Choroid plexus epithelial cell (primary cell): ENCODE results near the gene SPATA2.
"Not testable (repeated sequence)": the region's sequence is repeated elsewhere in the genome, so short reads cannot be mapped to it uniquely, and the experiment has no call there.

ENCODE experiments used
- DNase-seq: peaks from one replicate; pipeline ENCODE4 v3.0.0-alpha.2; 2010; ENCODE audit warnings: low read depth
- H3K4me3 ChIP-seq: 2 replicates; pipeline ENCODE4 v1.5.1; 2011; ENCODE audit warnings: low read depth, mild to moderate bottlenecking, control low read depth, low read length, moderate library complexity
- TF ChIP-seq, protein P1 (sequence below): conservative IDR thresholded peaks from 2 replicates; pipeline ENCODE4 v1.5.1; 2011; ENCODE audit warnings: low read depth, mild to moderate bottlenecking, control low read depth, inconsistent platforms, low read length, moderate library complexity

Gene SPATA2, protein sequence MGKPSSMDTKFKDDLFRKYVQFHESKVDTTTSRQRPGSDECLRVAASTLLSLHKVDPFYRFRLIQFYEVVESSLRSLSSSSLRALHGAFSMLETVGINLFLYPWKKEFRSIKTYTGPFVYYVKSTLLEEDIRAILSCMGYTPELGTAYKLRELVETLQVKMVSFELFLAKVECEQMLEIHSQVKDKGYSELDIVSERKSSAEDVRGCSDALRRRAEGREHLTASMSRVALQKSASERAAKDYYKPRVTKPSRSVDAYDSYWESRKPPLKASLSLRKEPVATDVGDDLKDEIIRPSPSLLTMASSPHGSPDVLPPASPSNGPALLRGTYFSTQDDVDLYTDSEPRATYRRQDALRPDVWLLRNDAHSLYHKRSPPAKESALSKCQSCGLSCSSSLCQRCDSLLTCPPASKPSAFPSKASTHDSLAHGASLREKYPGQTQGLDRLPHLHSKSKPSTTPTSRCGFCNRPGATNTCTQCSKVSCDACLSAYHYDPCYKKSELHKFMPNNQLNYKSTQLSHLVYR

DNA sequence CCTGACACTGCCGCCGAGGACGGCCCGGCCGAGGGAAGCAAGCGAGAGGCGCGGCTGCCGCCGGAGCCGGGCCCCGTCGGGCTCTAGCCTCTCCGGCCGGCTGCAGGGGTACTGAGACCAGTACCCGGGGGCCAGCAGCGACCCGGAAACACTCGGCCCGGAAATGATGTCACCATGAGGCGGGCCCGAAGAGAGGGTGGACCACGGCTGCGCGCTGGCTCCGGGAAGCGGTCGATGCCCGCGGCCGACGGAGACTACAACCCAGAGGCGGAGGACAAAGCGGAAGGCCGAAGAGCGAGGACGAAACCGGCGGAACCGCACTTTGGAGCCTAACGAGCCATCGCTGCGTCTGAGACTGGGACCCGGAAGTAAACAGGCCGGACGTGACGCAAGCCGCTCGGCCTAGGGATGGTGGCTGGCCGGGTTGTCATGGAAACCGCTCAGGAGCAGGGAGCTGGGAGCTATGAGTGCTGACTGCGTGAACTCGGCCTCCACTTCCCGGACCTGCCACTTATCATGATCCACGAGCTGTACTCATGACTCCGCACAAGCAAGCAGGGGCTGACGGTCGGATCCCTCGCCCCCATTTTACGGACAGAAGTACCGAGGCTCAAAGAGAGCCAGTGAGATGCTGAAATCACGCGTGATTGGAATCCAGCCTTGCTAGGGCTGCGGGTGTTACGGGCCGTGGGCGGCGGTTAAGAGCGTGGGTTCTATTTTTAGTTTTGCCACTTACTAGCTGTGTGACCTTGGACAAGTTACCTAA lies at the start of gene SPATA2:
SPATA2 (minus strand) TSS at position 150 of the 766 bp plus-strand sequence. CDS start 7,039 bp downstream, outside the sequence.
- peak; percentile 97 for DNase-seq
- TF ChIP-seq, protein P1, sequence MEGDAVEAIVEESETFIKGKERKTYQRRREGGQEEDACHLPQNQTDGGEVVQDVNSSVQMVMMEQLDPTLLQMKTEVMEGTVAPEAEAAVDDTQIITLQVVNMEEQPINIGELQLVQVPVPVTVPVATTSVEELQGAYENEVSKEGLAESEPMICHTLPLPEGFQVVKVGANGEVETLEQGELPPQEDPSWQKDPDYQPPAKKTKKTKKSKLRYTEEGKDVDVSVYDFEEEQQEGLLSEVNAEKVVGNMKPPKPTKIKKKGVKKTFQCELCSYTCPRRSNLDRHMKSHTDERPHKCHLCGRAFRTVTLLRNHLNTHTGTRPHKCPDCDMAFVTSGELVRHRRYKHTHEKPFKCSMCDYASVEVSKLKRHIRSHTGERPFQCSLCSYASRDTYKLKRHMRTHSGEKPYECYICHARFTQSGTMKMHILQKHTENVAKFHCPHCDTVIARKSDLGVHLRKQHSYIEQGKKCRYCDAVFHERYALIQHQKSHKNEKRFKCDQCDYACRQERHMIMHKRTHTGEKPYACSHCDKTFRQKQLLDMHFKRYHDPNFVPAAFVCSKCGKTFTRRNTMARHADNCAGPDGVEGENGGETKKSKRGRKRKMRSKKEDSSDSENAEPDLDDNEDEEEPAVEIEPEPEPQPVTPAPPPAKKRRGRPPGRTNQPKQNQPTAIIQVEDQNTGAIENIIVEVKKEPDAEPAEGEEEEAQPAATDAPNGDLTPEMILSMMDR = no peak
- peak within 1 kb of the TSS; percentile 98 for H3K4me3 ChIP-seq

DNA sequence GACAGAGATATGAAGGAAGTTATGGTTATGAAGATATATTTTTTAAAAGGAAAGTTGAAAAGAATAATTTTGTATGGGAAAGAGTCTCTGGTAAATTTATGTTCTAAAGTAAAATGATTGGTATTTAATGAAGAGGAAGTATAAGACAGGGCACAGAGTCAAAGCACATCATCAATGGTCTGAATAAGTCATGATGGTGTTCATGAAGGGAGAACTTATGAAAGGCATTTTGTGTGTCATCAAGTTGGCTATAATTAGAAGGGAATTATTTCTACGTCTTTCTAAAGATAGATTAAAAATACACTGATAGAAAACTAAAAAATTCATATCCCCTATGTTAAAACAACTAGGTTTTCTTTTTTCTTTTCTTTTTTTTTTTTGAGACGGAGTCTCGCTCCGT lies 46.1 kb upstream of the SPATA2 start:
- H3K4me3 ChIP-seq = no peak overlapping the region
- no peak for DNase-seq
- TF ChIP-seq, protein P1 = no peak

DNA sequence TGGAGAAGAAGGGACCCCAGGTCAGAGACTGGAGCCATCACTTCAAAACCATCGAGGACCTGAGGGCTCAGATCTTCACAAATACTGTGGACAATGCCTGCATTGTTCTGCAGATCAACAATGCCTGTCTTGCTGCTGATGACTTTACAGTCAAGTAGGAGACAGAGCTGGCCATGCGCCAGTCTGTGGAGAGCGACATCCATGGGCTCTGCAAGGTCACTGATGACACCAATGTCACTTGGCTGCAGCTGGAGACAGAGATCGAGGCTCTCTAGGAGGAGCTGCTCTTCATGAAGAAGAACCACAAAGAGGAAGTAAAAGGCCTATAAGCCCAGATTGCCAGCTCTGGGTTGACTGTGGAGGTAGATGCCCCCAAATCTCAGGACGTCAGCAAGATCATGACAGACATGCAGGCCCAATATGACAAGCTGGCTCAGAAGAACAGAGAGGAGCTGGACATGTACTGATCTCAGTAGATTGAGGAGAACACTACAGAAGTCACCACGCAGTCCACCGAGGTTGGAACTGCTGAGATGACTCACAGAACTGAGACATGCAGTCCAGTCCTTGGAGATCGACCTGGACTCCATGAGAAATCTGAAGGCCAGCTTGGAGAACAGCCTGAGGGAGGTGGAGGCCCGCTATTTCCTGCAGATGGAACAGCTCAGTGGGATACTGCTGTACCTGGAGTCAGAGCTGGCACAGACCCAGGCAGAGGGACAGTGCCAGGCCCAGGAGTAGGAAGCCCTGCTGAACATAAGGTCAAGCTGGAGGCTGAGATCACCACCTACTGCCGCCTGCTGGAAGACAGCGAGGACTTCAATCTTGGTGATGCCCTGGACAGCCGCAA lies 42.0 kb upstream of the SPATA2 start:
- H3K4me3 ChIP-seq, DNase-seq: not testable (repeated sequence)
- TF ChIP-seq, protein P1 = peak; percentile 10

DNA sequence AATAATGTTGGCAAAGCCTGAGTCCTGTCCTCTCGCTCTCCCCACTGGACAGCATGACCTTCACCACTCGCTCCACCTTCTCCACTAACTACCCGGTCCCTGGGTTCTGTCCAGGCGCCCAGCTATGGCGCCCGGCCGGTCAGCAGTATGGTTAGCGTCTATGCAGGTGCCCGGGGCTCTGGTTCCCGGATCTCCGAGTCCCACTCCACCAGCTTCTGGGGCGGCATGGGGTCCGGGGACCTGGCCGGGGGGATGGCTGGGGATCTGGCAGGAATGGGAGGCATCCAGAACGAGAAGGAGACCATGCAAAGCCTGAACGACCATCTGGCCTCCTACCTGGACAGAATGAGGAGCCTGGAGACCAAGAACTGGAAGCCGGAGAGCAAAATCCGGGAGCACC lies 41.4 kb upstream of the SPATA2 start:
- TF ChIP-seq, protein P1 = no peak
- no peak overlapping the region for H3K4me3 ChIP-seq
- no peak for DNase-seq

DNA sequence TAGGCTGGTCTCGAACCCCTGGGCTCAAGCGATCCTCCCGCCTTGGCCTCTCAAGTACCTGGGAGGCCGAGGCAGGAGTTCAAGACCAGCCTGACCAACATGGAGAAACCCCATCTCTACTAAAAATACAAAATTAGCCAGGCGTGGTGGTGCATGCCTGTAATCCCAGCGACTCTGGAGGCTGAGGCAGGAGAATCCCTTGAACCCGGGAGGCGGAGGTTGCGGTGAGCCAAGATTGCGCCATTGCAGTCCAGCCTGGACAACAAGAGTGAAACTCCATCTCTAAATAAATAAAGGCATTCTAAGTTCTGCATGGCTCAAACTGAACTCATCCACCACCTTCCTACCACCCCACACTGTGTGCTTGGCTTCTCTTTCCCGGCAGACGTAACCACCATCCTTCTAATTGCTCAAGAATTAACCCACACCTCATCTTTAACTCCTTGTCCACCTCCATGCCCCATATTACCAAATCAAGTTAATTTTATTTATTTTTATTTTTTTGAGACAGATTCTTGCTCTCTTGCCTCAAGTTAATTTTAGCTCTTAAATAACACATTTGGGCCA lies 40.6 kb upstream of the SPATA2 start:
- DNase-seq = not testable (repeated sequence)

DNA sequence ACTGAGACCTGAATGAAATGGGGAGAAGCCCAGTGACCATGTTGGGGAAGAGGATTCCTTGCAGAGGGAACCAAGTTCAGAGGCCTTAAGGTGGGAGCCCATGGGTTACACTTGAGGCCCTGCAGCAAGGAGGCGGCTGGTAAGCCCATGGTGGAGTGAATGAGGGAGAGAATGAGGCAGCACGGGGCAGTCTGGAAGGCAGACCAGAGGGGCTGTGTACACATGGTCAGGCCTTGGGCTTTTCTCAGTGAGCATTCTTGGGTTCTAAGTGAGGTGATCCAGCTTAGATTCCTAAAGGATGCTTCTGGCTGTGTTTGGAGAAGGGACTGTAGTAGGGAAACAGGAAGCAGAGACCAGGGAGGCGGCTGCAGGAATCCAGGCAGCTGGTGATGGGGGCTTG lies 39.8 kb upstream of the SPATA2 start:
- no peak for DNase-seq
- TF ChIP-seq, protein P1 = no peak
- H3K4me3 ChIP-seq = no peak overlapping the region

More for the DNA sequence above, 40.6 kb upstream of the SPATA2 start:
- not testable (repeated sequence) for H3K4me3 ChIP-seq
